ENCODE measurements around the gene ATP1A2.

The ATP1A2 gene

DNA sequence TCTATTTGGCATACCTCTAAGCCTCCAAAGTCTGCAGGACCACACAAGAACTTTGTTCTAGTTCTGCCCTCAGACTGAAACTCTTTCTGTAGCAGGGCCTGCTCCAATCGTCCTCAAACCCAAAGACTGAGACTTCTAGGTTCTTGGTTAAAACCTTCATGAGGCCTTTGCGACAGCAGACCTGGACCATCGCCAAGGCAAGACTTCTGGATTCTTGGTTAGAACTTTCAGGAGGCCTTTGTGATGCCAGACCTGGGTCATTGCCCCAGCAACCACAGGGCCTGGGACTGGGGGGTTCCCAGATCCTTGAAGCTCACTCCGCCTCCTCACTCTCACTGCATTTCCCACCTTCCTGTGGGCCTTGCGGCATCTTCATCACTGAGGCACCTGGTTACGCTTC lies 35.7 kb downstream of the ATP1A2 start, which contains the start of gene ATP1A4:
Gene ATP1A4 (plus strand): TSS at position 301 of the 400 bp plus-strand sequence. CDS start 438 bp downstream, outside the sequence.
- DNase-seq = no peak

- DNase-seq = no peak
Measured at GRCh38 chr1:160154790-160155189, 39.2 kb downstream of the ATP1A2 start.

DNA sequence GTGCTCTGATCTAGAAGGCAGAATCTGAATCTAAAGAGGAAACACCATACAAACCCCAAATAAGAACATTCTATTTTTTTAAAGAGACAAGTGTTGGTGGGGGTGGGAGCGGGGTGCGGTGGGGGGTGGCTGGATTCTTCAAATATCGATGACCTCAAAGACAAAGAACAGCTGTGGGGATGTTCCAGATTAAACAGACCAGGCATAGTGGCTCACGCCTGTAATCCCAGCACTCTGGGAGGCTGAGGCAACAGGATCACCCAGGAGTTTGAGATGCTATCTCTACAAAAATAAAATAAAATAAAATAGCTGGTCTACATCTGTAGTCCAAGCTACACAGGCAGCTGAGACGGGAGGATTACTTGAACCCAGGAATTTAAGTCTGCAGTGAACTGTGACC lies 40.8 kb downstream of the ATP1A2 start:
- no peak for DNase-seq

DNA sequence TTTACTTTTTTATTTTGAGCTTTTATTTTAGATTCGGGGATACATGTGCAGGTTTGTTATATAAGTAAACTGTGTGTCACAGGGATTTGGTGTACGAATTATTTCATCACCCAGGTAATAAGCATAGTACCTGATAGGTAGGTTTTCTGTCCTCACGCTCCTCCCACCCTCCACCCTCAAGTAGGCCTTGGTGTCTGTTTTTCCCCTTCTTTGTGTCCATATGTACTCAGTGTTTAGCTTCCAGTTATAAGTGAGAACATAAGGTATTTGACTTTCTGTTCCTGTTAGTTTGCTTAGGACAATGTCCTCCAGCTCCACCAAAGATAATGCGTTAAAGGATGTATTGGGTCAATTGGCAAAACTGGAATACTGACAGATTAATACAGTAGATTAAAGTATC lies 41.6 kb downstream of the ATP1A2 start:
- DNase-seq = no peak

- no peak for DNase-seq
Measured at GRCh38 chr1:160158031-160158430, 42.5 kb downstream of the ATP1A2 start.

DNA sequence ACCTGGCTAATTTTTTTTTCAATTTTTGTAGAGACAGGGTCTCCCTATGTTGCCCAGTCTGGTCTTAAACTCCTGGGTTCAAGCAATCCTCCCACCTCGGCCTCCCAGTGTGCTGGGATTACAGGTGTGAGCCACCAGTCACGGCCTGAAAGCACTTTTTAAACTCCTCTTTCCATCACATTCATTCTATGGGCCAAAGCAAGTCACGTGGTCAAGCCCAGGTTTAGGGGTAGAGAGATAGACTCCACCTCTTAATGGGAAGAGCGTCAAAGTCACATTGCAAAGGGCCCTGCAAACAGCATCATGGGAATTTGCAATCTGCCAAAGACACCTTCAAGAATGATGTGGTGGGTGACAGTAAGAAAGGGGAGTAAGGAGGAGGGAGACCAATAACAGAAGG lies 43.0 kb downstream of the ATP1A2 start:
- DNase-seq = no peak

GRCh38 chr1:160159846-160160245 lies 44.3 kb downstream of the ATP1A2 start:
- no peak for DNase-seq

DNA sequence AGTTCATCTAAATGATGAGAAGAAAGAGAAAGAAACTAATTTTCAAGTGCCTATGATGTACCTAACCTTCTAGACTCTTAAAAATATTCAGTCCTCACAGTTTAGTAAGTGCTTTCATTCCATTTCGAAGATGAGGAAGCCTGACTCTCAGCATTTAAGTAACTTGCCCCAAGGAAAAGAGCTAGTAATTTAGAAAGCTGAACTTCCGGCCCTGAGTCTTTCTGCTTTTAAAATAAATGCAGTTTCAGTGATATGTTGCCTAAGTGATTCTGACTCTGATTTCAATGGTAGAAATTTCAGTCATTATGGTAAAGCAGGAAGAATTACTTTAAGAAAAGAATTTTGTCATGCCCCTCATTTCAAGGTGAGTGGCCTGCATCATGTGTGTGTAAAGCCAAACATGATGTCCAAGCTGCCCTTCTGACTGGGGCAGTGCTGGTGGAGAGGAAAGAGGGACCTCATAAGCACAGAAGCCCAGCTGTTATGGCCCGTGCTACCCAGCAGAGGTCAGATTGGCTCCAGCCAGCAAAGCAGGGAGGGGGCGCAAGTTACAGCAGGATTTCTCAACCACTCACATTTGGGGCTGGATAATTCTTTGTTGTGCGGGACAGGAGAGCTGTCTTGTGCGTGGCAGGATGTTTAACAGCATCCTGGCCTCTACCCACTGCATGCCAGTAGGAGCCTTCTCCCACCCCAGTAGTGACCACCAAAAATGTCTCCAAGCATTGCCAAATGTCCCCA lies 46.6 kb downstream of the ATP1A2 start:
- no peak for DNase-seq

DNA sequence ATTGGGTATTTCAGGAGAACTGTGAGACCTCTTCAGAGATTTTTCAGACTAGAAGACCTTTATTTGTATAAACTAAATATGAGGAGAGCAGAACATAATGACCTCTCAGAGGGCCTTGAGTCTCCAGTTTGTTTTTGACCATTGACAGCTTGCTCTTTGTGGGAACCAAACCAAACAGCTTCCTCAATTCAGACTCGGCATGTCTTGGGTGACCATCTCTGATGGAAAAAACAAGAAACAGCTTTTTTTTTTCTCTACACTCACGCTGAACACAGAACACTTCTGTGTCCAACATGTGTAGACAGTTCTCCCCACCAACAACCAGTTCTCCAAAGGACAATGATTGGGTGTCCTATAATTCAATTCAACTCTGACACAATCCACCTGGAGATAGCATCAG lies 47.4 kb downstream of the ATP1A2 start:
- no peak for DNase-seq

GRCh38 chr1:160163615-160164014 lies 48.1 kb downstream of the ATP1A2 start:
- DNase-seq = no peak

DNA sequence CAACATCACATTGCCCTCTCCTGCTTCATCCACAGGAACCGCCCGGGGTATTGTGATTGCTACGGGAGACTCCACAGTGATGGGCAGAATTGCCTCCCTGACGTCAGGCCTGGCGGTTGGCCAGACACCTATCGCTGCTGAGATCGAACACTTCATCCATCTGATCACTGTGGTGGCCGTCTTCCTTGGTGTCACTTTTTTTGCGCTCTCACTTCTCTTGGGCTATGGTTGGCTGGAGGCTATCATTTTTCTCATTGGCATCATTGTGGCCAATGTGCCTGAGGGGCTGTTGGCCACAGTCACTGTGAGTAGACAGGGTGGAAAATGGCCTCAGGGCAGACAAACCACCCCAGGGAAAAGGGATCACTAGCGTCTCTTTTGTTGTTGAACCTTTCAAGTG lies 48.6 kb downstream of the ATP1A2 start:
- DNase-seq = no peak

GRCh38 chr1:160166166-160166868 lies 50.8 kb downstream of the ATP1A2 start:
- DNase-seq = no peak

DNA sequence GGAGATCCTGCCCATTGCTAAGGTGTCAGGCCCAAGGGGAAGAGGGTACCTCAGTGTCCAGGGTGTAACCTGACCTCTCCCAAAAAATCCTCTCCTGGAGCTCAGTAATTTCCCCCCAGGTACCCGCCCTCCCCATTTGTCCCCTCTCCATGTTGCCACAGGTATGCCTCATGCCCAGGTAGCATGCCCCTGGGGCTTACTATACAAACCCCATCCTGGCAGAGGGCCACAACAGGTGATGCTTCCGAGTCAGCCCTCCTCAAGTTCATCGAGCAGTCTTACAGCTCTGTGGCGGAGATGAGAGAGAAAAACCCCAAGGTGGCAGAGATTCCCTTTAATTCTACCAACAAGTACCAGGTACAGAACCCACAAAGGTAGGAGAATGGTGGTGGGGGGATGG lies 51.5 kb downstream of the ATP1A2 start:
- no peak for DNase-seq

DNA sequence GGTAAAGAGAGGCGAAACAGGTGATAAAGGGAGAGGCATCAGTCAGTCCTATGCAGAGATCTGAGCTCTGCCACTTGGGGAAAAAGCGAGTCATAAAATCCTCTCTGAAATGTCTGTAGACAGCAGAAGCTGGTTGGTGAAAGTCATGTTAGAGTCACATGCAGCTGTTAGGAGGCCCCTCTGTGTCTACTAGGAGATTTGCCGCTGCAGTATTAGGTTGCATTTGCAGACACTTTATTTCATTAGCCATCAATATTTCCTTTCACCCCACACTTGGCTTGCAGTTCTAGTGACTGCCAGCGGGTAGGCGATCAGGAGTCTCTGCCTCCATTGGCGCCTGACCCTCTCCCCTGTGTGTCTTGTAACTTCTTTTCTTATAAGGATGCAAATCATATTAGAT lies 52.0 kb downstream of the ATP1A2 start:
- no peak for DNase-seq

GRCh38 chr1:160168016-160168415 lies 52.5 kb downstream of the ATP1A2 start:
- no peak for DNase-seq

GRCh38 chr1:160168609-160169369 lies 53.2 kb downstream of the ATP1A2 start:
- DNase-seq = no peak

DNA sequence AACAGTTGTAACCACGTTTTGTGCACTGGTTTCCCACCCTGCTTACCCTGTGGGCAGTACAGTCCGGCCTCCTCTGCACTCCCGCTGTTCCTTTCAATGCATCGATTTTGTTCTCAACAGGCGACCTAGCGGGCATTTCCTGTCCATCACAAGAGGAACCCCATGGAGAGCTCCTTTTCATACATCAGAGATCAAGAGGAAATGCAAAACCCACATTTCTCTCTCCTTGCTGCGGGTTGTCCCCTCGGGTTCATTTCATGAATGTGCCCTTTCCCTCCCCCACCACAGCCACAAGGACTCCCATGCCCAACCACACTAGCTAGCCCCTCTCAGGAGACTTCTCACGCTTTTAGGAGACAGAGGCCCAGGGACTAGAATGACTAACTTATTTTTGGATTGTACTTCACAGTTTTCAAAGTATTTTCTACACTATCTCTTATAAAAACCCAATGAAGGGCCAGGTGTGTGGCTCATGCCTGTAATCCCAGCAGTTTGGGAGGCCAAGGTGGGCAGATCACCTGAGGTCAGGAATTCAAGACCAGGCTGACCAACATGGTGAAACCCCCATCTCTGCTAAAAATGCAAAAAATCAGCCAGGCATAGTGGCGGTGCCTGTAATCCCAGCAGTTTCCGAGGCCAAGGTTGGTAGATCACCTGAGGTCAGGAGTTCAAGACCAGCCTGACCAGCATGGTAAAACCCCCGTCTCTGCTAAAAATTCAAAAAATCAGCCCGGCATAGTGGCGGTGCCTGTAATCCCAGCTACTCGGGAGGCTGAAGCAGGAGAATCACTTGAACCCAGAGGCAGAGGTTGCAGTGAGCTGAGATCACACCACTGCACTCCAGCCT lies 54.2 kb downstream of the ATP1A2 start:
- no peak for DNase-seq

DNA sequence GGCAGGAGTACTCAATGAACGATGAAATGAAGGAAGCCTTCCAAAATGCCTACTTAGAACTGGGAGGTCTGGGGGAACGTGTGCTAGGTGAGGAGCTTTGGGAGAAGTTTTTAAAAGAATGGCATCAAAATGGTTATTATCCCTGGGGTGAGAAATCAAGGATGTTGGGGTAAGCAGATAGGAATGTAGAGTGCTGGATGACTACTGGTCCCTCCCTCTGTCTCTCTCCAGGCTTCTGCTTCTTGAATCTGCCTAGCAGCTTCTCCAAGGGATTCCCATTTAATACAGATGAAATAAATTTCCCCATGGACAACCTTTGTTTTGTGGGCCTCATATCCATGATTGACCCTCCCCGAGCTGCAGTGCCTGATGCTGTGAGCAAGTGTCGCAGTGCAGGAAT lies 55.8 kb downstream of the ATP1A2 start:
- no peak for DNase-seq

DNA sequence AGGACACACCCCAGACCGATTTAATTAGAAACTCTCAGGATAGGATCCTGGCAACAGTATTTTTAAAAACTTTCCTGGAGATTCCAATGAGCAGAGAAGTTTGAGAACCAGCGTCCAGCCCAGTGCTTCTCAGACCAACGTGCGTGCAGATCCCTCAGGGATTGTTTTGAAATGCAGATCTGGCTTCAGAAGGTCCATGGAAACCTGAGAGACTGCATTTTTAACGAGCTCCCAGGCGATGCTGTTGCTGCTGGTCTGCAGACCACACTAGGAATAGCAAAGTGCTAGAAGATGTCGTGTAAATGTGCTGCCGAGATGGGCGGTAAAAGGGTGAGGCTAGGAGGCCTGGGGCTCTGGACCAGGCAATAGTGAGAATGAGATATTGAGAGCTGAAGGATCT lies 56.4 kb downstream of the ATP1A2 start:
- no peak for DNase-seq

GRCh38 chr1:160177231-160177630 lies 61.7 kb downstream of the ATP1A2 start:
- DNase-seq = no peak

- no peak for DNase-seq
Measured at GRCh38 chr1:160177667-160178066, 62.1 kb downstream of the ATP1A2 start.

- DNase-seq = no peak
Measured at GRCh38 chr1:160178731-160179130, 63.2 kb downstream of the ATP1A2 start.

- no peak for DNase-seq
Measured at GRCh38 chr1:160179336-160179735, 63.8 kb downstream of the ATP1A2 start.
